ENCODE data around the gene DOCK2.

Gene DOCK2

DNA sequence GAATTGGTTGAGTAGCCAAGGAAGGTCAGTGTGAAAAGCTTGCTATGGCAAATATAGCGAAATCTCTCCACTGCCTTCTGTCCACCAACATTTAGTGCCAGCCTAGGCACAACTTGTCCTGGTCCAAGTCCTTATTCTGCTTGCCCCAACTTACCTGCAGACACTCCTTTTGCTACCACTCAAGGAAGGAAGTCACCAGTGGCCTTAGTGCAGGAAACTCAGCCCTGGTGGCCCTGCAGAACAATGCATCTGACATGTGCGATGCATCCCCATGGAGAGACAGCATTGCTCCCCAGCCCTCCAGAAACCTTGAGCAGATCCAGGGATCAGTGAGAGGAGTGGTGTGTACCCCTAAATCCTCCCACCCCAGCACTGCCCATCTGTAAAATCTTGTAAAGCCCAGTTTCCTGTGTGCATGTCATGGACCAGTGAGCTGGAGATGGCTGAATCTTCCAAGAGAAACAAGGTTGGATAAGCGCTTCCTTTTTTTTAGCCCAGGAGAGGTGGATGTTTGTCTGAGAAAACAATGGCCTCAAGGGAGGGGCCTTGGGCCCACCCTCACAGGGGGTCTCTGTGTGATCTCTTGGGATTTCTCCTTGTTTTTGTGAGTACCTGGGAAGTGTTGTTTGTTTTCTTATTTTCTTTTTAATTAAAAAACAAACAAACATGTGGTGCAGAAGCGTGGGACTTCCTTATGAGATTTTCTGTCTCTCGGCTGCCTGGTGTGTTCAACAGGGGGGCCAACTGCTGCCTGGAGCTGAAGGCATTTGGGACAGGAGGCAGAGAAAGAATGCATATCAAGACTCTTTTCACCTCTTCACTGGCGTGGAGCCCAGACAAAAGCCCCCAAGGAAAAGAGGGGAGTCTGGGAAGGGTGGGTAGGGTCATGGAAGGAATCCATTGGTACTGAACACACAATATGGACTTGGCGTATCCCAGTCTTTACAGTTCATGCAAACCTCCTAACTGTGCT, 472.3 kb downstream of the DOCK2 start:
- DNase-seq = no peak

DNA sequence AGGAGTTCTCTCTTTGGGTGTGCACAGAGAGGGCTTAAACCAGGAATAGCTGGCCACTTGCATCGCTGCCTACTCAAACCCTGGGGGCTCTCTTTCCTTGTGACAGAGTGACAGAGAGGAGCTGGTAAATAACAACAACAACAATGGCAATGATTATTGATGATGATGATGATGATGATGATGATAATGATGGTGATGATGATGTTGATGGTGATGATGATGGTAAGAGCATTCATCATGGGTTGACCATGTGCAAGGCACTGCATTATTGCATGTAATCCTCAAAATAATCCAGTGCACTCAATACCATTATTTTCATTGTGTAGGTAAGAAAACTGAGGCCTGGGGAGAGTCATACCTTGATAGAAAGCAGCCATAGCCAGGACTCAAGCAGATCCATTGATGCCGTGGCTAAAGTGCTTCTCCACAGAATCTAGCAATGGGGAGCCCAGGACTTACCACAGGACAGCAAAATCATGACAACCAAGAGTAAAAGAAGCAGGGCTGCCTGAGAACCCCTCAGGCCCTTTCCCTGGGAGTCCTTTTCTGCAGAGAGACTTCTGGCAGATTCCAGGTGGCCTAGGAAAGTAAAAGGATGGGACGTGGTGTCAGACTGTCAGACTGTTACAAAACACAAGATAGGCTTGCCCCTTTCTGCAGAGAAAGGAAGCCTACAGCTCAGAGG, 473.5 kb downstream of the DOCK2 start:
- DNase-seq = no peak

DNA sequence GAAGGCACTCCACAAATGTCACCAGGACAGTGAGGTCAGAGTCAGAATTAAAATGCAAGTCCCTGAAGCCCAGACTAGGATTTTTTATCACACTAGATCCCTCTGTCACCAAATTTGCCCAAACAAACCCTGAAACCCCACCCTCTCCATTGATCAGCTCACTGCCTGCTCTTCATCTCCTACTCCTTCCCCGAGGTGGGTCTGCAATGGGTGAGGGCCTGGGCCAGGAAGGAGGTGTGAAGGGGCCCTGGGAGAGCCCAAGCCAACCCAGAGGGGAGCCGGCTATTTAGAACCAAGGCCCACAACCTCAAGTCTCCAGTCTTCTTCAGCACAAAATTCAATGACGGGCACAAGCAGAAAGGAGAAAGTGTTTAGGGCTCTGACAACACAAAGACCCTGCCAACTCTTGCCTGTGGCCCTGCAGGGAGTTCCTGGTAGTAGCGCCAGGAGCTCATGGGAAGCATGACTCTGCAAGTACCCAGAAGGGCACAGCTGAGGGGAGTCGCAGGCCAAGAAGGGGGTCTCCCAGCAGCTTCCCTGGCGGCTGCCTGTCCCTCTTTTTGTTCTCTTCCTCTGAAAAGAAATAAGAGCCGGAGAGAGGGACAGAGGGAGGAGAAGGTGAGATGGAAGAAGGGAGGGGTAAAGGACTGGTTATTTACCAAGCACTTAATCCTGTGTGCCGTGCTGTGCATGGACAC, 474.2 kb downstream of the DOCK2 start:
- DNase-seq = no peak

DNA sequence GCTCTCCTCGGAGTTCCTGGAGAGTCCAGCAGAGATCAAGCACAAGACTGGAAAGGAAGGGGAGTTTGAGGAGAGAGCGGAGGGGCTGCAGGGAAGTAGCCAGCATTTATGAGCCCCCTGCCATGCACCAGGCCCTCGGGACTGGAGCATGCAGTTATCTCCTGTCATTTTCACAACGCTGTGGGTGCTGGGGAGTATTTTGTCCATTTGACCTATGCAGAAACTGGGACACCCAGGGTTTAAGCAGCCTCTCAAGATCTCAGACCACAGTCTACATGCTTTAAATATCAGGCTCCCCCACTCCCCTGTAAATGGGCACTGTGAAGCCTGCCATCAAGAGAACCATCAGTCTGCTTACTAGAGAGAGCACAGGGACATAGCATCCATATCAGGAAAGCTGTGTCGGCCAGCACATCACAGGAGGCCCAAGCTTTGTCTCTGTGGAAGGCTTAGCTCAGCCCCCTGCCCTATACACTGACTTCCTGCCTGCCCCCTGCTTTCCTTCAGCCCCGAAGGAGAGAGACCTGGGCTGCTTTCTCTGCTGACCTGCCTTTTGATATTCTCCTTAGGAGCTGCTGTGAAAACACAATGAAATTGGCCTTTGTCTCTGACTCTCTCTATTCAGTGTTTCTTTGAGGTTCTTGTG, 475.9 kb downstream of the DOCK2 start:
- DNase-seq = no peak

DNA sequence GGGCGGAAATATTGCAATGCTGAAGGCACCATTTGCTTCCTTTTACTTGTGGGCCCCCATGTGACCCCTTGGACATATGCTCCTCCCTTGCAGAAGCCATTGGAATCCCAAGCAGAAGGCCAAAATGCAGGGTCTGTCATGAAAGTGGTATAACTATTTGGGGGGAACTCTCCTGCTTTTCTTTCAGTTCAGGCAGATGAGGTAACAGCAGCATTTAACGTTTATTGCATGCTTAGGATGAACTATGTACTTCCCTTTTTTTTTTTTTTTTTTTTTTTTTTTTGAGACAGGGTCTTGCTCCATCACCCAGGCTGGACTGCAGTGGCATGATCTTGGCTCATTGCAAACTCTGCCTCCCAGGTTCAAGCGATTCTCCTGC, 476.4 kb downstream of the DOCK2 start:
- no peak for DNase-seq

DNA sequence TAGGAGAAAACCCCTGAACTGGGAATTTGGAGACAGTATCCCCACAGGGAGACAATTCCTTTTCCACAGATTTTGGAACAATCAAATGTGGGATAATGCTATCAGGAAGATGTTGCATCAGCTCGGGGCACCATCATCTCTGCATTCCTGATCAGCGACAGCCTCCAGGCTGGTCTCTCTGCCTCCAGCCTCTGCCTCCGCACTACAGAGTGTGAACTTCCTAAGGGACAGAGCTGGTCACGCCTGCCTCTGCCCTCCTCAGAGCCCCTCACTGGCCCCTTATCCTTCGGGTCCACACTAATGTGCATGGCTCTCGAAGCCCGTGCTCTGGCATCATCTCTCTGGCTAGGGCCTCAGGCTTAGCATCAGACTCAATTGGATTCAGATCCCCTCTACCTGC, 477.2 kb downstream of the DOCK2 start:
- no peak for DNase-seq

DNA sequence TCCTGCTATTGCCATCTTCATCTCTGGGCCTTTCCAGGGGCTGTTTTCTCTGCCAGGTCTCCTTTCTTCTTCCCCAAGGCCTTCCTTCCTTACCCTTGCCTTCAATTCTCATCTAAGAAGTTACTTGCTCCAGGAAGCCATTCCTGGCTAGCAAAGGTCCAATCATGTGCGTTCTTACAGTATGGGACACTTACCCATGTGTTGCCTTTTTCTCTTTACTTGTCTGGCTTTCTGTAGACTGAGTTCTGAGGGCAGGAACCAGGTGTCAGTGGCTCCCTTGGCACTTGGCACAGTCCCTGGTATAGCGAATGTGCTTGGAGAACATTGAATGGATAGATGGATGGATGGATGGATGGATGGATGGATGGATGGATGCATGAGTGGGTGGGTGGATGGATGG, 478.9 kb downstream of the DOCK2 start:
- no peak for DNase-seq

DNA sequence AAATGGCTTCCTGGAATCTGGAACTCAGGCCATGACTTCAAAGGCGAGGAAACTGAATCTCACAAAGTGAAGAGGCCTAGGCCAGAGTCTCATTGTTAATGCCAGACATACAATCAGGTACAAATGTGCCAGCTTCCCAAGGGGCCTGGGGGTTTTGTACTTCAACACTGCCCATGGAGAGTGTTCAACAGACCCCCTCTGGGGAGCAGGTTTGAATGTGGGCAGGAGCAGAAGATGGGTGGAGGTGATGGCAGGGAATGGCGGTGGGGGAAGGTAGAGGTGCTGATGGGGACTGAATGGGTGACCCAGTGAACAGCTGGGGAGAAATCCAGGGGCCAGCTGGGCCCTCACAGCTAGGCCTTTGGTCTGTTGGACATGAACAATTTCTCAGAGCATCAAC, 480.7 kb downstream of the DOCK2 start:
- DNase-seq = no peak

DNA sequence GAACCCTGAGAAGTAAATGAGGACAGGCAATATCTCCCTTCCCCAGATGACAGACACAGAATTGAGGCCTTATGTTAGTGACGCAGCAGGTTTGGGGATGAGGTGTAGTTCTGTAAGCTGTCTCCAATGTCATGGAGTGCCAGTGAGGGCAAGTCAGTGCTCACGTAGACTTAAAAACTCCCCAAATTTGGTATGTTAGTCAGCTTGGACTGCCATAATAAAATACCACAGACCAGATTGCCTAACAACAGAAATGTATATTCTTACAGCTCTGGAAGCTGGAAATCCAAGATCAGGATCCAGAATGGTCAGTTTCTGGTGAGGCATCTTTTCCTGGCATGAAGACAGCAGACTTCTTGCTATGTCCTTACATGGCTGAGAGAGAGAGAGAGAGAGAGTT, 483.5 kb downstream of the DOCK2 start:
- no peak for DNase-seq

DNA sequence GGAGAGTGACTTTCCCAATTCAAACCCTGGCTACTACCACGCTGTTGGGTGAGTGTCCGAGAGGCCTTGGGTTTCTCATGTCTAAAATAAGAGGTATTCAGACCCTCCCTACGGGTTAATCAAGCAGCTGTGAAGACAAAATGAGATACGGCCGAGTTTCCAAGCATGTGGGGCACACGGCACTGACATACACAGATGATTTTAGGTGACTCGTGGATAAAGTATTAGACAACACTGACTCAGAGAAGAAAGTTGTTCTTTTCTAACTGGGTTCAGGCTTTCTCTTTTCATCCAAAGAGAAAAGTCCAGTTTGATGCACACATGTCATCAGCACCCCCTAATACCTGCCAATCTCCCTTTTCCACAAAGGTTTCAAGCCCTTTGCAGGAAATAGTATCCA, 484.2 kb downstream of the DOCK2 start:
- no peak for DNase-seq

DNA sequence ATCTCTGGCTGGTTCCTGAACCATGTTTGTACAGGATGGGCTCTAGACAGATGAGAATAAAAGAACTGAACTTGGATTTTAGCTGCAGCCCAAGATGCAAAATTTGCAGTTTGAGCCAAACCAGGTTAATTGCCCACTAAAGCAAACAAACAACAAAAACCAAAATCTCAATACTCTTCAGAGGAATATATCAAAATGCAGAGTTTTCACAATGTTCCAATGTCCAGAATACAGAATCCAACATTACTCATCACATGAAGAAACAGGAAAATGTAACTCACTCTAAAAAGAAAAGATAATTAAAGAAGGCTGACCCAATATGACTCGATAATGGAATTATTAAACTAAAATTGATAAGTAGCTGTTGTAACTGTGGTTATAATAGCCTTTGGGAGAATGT, 489.0 kb downstream of the DOCK2 start:
- no peak for DNase-seq

DNA sequence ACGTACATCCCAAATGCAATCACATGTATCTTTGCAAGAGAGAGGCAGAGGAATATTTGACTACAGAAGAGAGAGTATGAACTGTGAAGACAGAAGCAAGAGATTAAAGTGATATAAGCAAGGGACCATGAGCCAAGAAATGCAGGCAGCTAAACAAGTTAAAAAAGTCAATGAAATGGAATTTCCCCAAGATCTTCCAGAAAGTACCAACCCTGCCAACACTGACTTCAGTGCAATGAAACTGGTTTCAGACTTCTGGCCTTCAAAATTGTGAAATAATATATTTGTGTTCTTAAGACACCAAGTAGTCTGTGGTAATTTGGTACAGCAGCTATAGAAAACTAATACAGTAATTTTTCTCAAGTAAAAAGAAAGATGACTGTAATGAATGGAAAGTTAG, 489.6 kb downstream of the DOCK2 start:
- DNase-seq = no peak

DNA sequence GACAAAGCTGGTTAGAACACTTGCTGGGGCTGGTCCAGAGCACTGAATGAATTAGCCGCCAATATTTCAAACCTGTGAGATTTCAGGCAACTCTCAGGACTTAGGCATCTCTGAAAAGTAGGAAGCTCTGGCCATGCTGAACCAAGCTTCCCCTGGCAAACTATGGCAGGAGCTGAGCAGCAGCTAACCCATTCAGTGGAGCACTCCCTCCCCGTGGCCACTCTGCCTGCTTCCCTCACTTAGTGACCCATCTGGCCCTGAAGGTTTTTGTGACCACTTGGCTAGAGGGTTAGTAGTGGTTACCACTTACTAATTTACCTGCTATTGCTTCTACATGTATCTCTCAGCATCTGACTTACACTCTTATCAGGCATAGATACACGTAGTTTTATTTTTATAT, 494.2 kb downstream of the DOCK2 start:
- DNase-seq = no peak

DNA sequence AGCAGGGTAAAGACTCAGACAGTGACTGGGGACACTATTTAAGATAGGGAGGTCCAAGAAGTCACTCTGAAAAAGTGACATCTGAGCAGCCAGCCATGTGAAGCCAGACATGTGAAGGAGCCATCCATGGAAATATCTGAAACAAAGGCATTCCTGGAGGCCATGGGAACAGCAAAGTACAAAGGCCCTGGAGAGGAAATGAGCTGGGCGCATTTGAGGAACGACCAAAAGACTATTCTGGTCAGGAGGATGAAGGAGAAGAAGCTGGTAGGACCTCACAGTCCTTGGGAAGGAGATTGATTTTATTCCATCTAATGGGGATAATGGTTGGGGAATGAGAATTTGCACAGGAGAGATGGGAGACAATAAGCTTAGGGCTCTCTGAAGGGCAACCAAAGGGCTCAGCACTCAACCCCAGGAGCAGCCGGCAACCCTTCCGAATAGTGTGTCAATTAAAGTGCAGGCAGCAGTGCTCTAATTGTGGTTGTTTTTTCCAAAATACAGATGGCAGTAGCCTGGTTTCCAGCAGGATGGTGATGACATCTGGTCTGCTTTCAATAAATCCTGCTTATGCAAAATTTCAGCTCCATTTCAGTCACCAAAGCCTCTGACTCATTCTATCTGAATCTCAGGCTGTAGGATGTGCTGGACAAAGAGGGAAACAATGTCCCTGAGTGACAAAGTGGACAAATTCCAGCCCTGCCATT, 495.3 kb downstream of the DOCK2 start:
- DNase-seq = no peak

All from NCI-H1417 treated with DMSO at 0.1 percent for 48 hours (cell line).